Ramos (cell line): ENCODE data around the gene PLCB1.
"Not testable (repeated sequence)": the region's sequence is repeated elsewhere in the genome, so short reads cannot be mapped to it uniquely, and the experiment has no call there.

ENCODE experiments used
- in situ Hi-C: fragments of 300-500 bp; cut with MboI; formaldehyde crosslinking; loops from one replicate; pipeline ENCODE4 v1.14.3; 2022; ENCODE audit warnings: low sequenced_read_pairs; ENCODE audit not compliant: unreplicated experiment

Gene PLCB1

GRCh38 chr20:8461186-8461585, 329.1 kb downstream of the PLCB1 start:
- in situ Hi-C loops = no loop called here

GRCh38 chr20:8464368-8464767, 332.3 kb downstream of the PLCB1 start:
- in situ Hi-C loops = no loop called here

DNA sequence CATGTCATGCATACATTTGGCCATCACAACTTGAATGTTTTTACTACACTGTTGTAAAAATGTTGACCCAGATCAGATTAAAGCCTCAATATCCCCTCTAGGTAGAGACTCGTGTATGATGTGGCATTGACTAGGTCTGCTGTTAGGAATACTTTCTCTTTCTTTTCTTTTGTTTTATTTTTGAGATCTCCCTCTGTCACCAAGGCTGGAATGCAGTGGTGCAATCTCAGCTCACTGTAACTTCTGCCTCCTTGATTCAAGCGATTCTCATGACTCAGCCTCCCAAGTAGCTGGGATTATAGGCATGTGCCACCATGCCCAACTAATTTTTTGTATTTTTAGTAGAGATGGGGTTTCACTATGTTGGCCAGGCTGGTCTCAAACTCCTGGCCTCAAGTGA, 334.7 kb downstream of the PLCB1 start:
- in situ Hi-C loops = not testable (repeated sequence)

- in situ Hi-C loops = no loop called here
Observed at GRCh38 chr20:8470156-8470555, 338.1 kb downstream of the PLCB1 start.

DNA sequence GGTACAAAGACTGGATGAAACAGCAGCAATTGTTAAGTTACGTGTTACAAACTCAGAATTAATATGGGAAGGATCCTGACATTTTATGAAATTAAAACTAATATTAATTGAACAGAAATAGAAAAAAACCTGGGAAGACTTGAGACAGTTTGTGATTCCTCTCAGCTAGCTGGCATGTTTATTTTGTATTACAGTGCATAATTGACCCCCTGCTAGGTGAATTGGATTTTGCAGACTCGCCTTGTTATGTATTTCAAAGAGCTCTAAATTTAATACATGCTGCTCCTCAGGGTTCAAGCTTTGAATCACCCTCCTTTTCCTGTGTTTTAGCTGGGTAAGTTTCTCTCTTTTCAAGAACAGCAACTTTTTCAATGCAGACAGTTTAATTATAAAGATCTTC, 339.4 kb downstream of the PLCB1 start:
- in situ Hi-C loops = no loop called here

DNA sequence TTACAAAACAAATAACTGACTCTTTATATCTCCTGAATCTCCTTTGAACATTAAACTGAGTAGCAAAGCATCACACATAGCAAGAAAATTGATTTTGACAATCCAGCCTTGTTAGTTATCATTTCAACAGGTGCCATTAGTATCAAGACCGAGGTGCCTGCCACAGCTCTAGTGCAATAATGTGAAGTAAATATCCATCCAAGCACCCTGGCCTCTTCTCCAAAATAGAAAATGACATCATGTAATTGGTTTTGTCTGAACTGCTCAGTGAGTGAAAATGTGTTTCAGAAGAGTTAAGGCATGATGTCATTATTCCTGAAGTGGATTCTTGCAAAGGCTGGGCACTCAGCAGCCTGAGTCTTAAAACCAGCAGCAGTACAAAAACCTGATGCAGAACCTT, 341.4 kb downstream of the PLCB1 start:
- in situ Hi-C loops = no loop called here

DNA sequence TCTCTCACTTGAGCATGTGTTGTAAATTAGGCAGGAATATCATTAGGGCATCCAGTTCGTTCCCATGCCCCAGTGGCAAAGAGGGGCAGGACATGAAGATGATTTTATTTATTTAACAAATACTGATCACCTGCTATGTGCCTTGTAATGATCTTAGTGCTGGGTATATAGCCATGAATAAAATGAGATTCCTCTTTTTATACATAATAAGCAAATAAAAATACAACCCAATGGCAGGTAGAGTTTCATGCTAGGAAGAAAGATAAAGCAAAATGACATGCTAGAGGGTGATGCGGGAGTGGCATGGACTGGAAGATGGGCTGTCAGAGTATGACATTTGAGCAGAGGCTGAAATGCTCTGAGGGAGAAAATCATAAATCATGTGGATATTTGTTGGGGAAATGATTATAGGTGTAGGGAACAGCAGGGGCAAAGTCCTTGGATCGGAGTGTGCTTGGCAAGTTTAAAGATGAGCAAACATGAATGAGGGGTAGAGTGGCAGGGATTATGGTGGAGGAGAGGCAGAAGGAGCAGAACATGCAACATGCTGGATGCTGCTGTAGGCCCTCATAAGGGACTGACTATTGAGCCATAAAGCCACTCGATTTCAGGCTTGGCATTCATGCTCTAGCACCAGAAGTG, 342.1 kb downstream of the PLCB1 start:
- in situ Hi-C loops = no loop called here

GRCh38 chr20:8476021-8476420, 344.0 kb downstream of the PLCB1 start:
- in situ Hi-C loops = no loop called here

DNA sequence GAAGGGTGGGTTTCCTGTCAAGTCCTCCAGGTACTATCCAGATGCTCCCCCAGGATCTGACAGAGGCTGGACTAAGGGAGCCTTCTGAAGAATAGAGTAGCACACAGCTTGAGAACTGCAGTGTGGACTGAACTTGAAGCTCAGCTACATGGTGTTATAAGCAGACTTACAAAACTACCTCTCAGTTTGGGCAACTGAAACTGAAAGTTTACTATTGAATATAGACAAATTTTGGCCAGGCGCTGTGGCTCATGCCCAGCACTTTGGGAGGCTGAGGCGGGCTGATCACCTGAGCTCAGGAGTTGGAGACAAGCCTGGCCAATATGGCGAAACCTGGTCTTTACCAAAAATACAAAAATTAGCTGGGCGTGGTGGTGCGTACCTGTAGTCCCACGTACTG, 348.5 kb downstream of the PLCB1 start:
- in situ Hi-C loops = no loop called here

DNA sequence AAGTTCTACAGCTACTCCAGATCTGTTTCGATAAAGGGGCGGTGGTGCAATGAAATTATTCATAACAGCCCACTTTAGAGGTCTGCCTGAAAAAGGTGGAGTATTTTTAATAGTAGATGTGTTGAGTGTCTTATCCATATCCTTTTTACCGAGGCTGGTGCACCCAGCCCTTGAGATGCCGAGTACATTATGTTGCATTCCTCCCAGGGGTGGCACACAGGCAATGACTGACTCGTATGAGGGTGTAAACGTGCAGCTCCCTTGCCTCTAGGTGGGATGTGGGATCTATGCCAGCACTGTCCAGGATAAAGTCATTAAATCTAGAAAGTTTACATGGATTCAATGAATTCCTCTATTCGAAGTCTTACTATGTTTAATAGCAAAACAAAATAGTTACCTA, 355.6 kb downstream of the PLCB1 start:
- in situ Hi-C loops = no loop called here

GRCh38 chr20:8489094-8489883, 357.2 kb downstream of the PLCB1 start:
- in situ Hi-C loops = no loop called here

GRCh38 chr20:8490076-8490830, 358.2 kb downstream of the PLCB1 start:
- in situ Hi-C loops = no loop called here

GRCh38 chr20:8492173-8492572, 360.1 kb downstream of the PLCB1 start:
- in situ Hi-C loops = no loop called here

DNA sequence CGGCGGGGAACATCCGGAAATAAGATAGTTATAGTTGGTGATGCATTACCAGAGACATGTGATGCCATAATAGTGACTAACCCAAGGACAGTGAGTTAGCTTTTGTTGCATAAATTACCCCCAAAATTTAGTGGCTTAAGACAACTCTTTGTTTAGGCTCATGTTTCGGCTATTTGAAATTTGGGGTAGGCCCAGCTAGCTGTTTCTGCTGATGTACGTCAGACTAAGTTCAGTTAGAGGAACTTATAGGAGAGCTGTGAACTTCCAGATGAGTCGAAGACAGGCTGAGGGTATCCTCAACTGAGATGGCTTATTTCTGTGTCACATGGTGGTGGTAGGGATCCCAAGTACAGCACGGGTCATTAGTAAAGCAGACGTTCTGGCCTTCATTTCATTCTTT, 366.5 kb downstream of the PLCB1 start:
- in situ Hi-C loops = no loop called here

DNA sequence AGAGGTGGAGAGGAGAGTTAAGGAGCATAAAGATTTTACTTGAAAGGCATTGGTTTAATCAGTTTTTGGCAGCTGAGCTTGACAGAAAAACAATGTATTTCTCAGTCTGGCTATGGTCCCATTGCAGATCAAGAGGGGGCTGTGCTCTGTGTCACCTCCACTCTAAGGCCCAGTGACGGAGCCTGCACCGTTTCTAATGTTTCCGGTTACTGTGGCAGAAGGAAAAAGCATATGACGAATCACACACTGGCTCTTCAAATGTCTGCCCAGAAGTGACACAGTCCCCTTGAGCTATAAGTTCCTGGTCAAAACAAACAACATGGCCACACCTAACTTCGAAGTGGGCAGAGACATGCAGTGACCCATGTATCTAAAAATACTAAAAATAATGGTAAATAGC, 372.0 kb downstream of the PLCB1 start:
- in situ Hi-C loops = no loop called here

DNA sequence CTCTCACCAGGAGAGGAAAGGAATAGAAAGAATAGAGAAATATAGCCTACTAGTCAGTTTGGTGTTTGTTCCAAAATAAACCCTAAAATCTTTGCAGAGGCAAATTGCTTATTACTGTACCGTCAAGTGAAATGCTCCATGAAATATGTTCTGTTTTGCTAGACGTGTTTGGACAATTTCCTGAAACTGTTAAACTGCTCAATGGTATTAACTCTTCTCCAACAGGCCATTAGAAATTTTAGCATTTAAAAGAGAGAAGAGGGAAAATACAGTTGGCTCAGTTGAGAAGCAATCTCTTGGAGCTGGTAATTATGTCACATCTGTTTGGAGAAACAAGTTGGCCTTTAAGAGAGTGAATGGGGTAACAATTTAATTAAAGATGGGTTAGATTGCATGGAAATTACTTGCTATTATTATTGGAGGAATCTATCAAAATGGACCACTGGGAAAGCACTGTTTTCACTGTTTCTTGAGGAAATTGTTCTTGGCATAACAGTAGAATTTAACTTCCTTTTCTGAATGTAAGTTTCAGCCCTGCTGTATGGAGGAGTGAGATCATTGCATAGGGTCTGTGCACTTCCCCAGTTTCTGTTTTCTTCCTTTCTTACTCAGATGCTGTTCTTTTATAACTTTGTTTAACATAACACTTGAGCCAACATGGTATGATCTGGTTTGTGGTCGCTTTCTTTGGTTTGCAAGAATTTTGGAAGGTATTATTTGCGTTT, 373.6 kb downstream of the PLCB1 start:
- in situ Hi-C loops = no loop called here

GRCh38 chr20:8507231-8507630, 375.2 kb downstream of the PLCB1 start:
- in situ Hi-C loops = no loop called here

DNA sequence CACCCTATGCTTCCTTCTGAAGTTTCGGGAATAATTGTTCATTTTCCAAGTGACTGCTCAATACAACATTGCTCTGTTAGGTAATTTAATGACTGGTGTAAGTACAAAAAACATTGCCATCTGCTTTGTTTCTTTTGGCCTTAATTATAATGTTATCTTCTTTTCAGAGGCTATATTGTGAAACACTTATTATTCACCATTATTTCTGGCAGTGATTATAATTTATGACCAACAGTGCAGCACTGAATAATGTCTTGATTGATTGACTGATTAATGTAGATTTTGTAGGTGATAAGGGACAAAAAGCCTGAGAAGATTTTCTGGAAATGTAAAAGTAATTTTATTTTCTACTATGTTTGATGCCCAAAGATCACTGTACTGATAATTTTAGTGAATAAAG, 377.7 kb downstream of the PLCB1 start:
- in situ Hi-C loops = no loop called here

GRCh38 chr20:8510808-8511207, 378.7 kb downstream of the PLCB1 start:
- in situ Hi-C loops = no loop called here

GRCh38 chr20:8512003-8512402, 379.9 kb downstream of the PLCB1 start:
- in situ Hi-C loops = no loop called here
